Nephron progenitor cell (in vitro differentiated cells): ENCODE data around the gene RAET1E.
A peak's percentile ranks its signal among the peaks of the same experiment; 100 is the strongest.
"Not testable (repeated sequence)": the region's sequence is repeated elsewhere in the genome, so short reads cannot be mapped to it uniquely, and the experiment has no call there.

Experiments
- DNase-seq: peaks from one replicate; pipeline ENCODE4 v3.0.0; 2021
- H3K27ac Mint-ChIP-seq: 2 replicates; pipeline ENCODE4 v1.8.0; 2021; ENCODE audit warnings: mild to moderate bottlenecking, moderate library complexity, mixed read lengths
- H3K27me3 Mint-ChIP-seq: 2 replicates; pipeline ENCODE4 v1.8.0; 2021; ENCODE audit warnings: mild to moderate bottlenecking, low read depth, mixed read lengths; ENCODE audit not compliant: poor library complexity
- H3K36me3 Mint-ChIP-seq: 2 replicates; pipeline ENCODE4 v1.8.0; 2021; ENCODE audit warnings: low read depth, mixed read lengths
- H3K4me1 Mint-ChIP-seq: 2 replicates; pipeline ENCODE4 v1.8.0; 2021; ENCODE audit warnings: mixed read lengths
- H3K4me3 Mint-ChIP-seq: 2 replicates; pipeline ENCODE4 v1.8.0; 2021; ENCODE audit warnings: mild to moderate bottlenecking, moderate library complexity, mixed read lengths
- H3K9me3 Mint-ChIP-seq: 2 replicates; pipeline ENCODE4 v1.8.0; 2021; ENCODE audit warnings: mild to moderate bottlenecking, moderate library complexity, mixed read lengths
- CTCF ChIP-seq: fragments of 200-600 bp; sonication (generic); IDR thresholded peaks from 2 replicates; pipeline ENCODE4 v1.5.0; 2021; ENCODE audit warnings: antibody characterized with exemption

The RAET1E gene

GRCh38 chr6:149897855-149898744, at the start of gene RAET1E:
TSS of gene RAET1E (minus strand) at chr6:149898113. CDS start at chr6:149890901, 7,212 bp downstream.
- Mint-ChIP-seq H3K27me3 (peaks cover 66% of the 10 kb centered on the region), H3K4me1 (peaks cover 7% of the 10 kb centered on the region), H3K9me3 (no peaks in the 10 kb centered on the region), H3K27ac (no peak within 1 kb of the TSS), H3K36me3 (no peaks in the 10 kb centered on the region), H3K4me3 (no peak within 1 kb of the TSS)
- TF ChIP-seq CTCF = no peak
- no peak for DNase-seq

- H3K9me3 Mint-ChIP-seq, H3K4me1 Mint-ChIP-seq, H3K36me3 Mint-ChIP-seq, DNase-seq, H3K4me3 Mint-ChIP-seq, H3K27ac Mint-ChIP-seq: not testable (repeated sequence)
- peaks cover 93% of the 10 kb centered on the region for H3K27me3 Mint-ChIP-seq
Measured at GRCh38 chr6:149947533-149947932, 49.6 kb upstream of the RAET1E start.

GRCh38 chr6:149946631-149947030, 48.7 kb upstream of the RAET1E start:
- H3K27me3 Mint-ChIP-seq = peaks cover 93% of the 10 kb centered on the region
- H3K4me3 Mint-ChIP-seq, H3K27ac Mint-ChIP-seq, DNase-seq, H3K36me3 Mint-ChIP-seq, H3K9me3 Mint-ChIP-seq, H3K4me1 Mint-ChIP-seq: not testable (repeated sequence)

GRCh38 chr6:149945276-149945675, 47.4 kb upstream of the RAET1E start:
- not testable (repeated sequence) for H3K4me1 Mint-ChIP-seq, H3K9me3 Mint-ChIP-seq, H3K27ac Mint-ChIP-seq, H3K36me3 Mint-ChIP-seq, H3K4me3 Mint-ChIP-seq, DNase-seq
- peaks cover 93% of the 10 kb centered on the region for H3K27me3 Mint-ChIP-seq

GRCh38 chr6:149943321-149943720, 45.4 kb upstream of the RAET1E start:
- not testable (repeated sequence) for H3K27ac Mint-ChIP-seq, H3K4me3 Mint-ChIP-seq, DNase-seq, H3K36me3 Mint-ChIP-seq, H3K4me1 Mint-ChIP-seq, H3K9me3 Mint-ChIP-seq
- H3K27me3 Mint-ChIP-seq = peaks cover 93% of the 10 kb centered on the region

- Mint-ChIP-seq H3K27me3 (peaks cover 94% of the 10 kb centered on the region), H3K4me3 (peak overlapping the region; percentile 82), H3K36me3 (no peaks in the 10 kb centered on the region), H3K4me1 (peaks cover 7% of the 10 kb centered on the region), H3K27ac (no peak overlapping the region), H3K9me3 (no peaks in the 10 kb centered on the region)
- DNase-seq = no peak
- no peak for TF ChIP-seq CTCF
Measured at GRCh38 chr6:149942461-149942829, 44.5 kb upstream of the RAET1E start.

GRCh38 chr6:149941583-149942460, 43.9 kb upstream of the RAET1E start, which contains the start of gene ULBP2:
TSS of gene ULBP2 (plus strand) at chr6:149942014. CDS start at chr6:149942073, 59 bp downstream.
- Mint-ChIP-seq H3K9me3 (no peaks in the 10 kb centered on the region), H3K27ac (no peak within 1 kb of the TSS), H3K36me3 (no peaks in the 10 kb centered on the region), H3K4me3 (peak within 1 kb of the TSS; percentile 82), H3K27me3 (peaks cover 98% of the 10 kb centered on the region), H3K4me1 (peaks cover 7% of the 10 kb centered on the region)
- DNase-seq = peak; percentile 71
- no peak for TF ChIP-seq CTCF
